AG09309 (cell line): ENCODE data around the gene C5AR2.
"Not testable (repeated sequence)": the region's sequence is repeated elsewhere in the genome, so short reads cannot be mapped to it uniquely, and the experiment has no call there.

Experiments
- DNase-seq: peaks from one replicate; pipeline ENCODE4 v3.0.0-alpha.2; 2010; ENCODE audit warnings: low read depth
- H3K4me3 ChIP-seq: 2 replicates; pipeline ENCODE4 v1.5.1; 2011; ENCODE audit warnings: mild to moderate bottlenecking, low read depth, low read length, moderate library complexity; ENCODE audit not compliant: control insufficient read depth
- TF ChIP-seq, protein P1 (sequence below): IDR thresholded peaks from 2 replicates; pipeline ENCODE4 v1.5.1; 2011; ENCODE audit warnings: mild to moderate bottlenecking, low read depth, low read length, inconsistent platforms; ENCODE audit not compliant: insufficient read depth, control insufficient read depth; ENCODE audit errors: missing control alignments

The C5AR2 gene

GRCh38 chr19:47381121-47381520 lies 49.1 kb downstream of the C5AR2 start:
- no peak for DNase-seq
- TF ChIP-seq, protein P1, sequence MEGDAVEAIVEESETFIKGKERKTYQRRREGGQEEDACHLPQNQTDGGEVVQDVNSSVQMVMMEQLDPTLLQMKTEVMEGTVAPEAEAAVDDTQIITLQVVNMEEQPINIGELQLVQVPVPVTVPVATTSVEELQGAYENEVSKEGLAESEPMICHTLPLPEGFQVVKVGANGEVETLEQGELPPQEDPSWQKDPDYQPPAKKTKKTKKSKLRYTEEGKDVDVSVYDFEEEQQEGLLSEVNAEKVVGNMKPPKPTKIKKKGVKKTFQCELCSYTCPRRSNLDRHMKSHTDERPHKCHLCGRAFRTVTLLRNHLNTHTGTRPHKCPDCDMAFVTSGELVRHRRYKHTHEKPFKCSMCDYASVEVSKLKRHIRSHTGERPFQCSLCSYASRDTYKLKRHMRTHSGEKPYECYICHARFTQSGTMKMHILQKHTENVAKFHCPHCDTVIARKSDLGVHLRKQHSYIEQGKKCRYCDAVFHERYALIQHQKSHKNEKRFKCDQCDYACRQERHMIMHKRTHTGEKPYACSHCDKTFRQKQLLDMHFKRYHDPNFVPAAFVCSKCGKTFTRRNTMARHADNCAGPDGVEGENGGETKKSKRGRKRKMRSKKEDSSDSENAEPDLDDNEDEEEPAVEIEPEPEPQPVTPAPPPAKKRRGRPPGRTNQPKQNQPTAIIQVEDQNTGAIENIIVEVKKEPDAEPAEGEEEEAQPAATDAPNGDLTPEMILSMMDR = no peak
- H3K4me3 ChIP-seq = no peak overlapping the region

GRCh38 chr19:47381653-47382279 lies 49.8 kb downstream of the C5AR2 start:
- no peak for DNase-seq
- TF ChIP-seq, protein P1 = no peak

DNA sequence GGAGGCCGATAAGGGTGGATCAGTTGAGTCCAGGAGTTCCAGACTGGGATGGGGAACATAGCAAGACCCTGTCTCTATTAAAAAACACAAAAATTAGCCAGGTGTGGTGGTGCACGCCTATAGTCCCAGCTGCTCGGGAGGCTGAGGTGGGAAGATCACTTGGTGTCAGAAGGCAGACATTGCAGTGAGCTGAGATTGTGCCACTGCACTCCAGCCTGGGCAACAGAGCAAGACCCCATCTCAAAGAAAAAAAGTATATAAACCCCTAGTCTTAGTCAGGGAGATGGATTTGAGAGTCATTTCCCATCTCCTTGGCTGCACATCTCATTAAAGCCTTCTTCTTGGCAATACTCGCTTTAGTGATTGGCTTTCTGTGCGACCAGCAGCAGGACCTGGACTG lies 51.9 kb downstream of the C5AR2 start:
- DNase-seq, H3K4me3 ChIP-seq: not testable (repeated sequence)

More at GRCh38 chr19:47381653-47382279, 49.8 kb downstream of the C5AR2 start:
- no peak overlapping the region for H3K4me3 ChIP-seq

GRCh38 chr19:47384533-47384932 lies 52.6 kb downstream of the C5AR2 start:
- not testable (repeated sequence) for DNase-seq

DNA sequence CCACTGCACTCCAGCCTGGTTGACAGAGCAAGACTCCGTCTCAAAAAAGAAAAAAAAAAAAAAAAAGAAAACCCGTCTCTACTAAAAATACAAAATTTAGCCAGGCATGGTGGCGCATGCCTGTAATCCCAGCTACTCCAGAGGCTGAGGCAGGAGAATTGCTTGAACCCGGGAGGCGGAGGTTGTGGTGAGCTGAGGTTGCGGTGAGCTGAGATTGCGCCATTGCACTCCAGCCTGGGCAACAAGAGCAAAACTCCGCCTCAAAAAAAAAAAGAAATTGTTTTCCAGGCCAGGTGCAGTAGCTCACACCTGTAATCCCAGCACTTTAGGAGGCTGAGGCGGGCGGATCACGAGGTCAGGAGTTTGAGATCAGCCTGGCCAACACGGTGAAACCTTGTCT lies 54.6 kb downstream of the C5AR2 start:
- not testable (repeated sequence) for DNase-seq

More at GRCh38 chr19:47384533-47384932, 52.6 kb downstream of the C5AR2 start:
- H3K4me3 ChIP-seq = not testable (repeated sequence)

DNA sequence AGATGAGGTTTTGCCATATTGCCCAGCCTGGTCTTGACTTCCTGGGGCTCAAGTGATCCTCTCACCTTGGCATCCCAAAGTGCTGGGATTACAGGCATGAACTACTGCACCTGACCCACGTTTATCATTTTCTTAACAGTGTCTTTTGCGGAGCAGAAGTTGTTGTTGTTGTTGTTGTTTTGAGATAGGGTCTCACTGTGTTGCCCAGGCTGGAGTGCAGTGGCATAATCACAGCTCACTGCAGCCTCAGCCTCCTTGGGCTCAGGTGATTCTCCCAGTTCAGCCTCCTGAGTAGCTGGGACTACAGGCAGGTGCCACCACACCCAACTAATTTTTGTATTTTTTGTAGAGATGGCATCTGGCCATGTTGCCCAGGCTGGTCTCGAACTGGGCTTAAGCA lies 55.6 kb downstream of the C5AR2 start:
- not testable (repeated sequence) for H3K4me3 ChIP-seq

More for the DNA sequence above, 54.6 kb downstream of the C5AR2 start:
- H3K4me3 ChIP-seq = not testable (repeated sequence)

GRCh38 chr19:47388721-47389120 lies 56.7 kb downstream of the C5AR2 start:
- H3K4me3 ChIP-seq, DNase-seq: not testable (repeated sequence)

More for the DNA sequence above, 55.6 kb downstream of the C5AR2 start:
- not testable (repeated sequence) for DNase-seq

GRCh38 chr19:47389150-47389556 lies 57.2 kb downstream of the C5AR2 start:
- no peak for DNase-seq
- H3K4me3 ChIP-seq = no peak overlapping the region
- TF ChIP-seq, protein P1 = no peak

DNA sequence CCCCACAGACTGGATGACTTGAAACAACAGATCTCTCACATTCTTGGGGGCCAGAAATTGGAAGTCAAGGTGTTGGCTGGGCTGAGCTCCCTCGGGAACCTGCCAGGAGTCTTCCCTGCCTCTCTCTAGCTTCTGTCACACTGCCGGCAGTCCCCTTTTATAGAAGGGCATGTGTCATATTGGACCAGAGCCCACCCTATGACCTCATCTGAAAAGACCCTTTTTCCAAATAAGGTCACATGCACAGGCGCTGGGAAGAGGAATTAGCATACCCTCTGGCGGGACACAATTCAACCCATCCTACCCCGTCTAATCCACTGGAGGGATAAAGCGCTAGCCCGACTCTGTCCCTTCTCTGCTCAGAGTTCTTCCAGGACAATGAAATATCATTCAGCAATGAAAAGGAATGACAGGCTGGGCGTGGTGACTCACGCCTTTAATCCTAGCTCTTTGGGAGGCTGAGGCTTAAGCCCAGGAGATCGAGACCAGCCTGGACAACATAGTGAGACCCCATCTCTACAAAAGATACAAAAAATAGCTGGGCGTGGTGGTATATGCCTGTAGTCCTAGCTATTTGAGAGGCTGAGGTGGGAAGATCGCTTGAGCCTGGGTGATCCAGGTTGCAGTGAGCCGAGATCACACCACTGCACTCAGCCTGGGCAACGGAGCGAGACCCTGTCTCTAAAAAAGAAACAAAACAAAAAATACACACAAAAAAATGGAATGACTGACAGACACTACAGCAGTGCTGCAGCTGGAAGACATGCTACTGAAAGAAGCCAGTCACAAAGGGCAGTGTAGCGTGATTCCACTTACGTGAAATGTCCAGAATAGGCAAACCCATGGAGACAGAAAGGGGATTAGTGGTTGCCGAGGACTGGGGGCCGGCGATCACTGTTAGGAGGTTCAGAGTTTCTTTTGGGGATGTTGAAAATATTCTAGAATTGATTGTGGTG lies 58.8 kb downstream of the C5AR2 start:
- DNase-seq = no peak
- H3K4me3 ChIP-seq = no peak overlapping the region
- TF ChIP-seq, protein P1 = no peak
